Bronchial epithelial cell (primary cell): ENCODE data around the gene FGFR3. TPM values are rescaled to one million over a fixed set of nuclear protein-coding genes. Genes with fewer than 3 reads are reported as not detected.

Source experiments
- DNase-seq: peaks from one replicate; pipeline ENCODE4 v3.0.0-alpha.2; 2010; ENCODE audit warnings: low read depth
- FAIRE-seq: peaks from 2 replicates; lab custom pipeline; 2011; peaks lifted over from hg19 to GRCh38; lab: Jason Lieb, UNC
- H3K27me3 ChIP-seq: 2 replicates; pipeline ENCODE4 v1.5.1; 2011; ENCODE audit warnings: low read length; ENCODE audit not compliant: control insufficient read depth, insufficient read depth
- H3K36me3 ChIP-seq: 2 replicates; pipeline ENCODE4 v1.5.1; 2011; ENCODE audit warnings: low read length; ENCODE audit not compliant: control insufficient read depth, insufficient read depth
- H3K4me3 ChIP-seq: 2 replicates; pipeline ENCODE4 v1.5.1; 2011; ENCODE audit warnings: mild to moderate bottlenecking, low read depth, low read length, control low read depth
- CTCF ChIP-seq: IDR thresholded peaks from 2 replicates; pipeline ENCODE4 v1.5.1; 2011; ENCODE audit warnings: mild to moderate bottlenecking, moderate library complexity, low read length, control low read depth, inconsistent platforms; ENCODE audit not compliant: insufficient read depth, severe bottlenecking
- total RNA-seq: library from RNA; depleted of rRNA; stranded (reverse); fragments of >200 nt; gene quantifications from 2 replicates; pipeline ENCODE4 v1.2.1, GENCODE V29; 2014

The FGFR3 gene
- total RNA-seq, 1 donor from 2014 or later = 29.0 TPM

- no peaks in the 10 kb centered on the region for H3K36me3 ChIP-seq
- no peak for FAIRE-seq
- no peak for DNase-seq
- H3K4me3 ChIP-seq = no peak overlapping the region
- TF ChIP-seq CTCF = no peak
- no peaks in the 10 kb centered on the region for H3K27me3 ChIP-seq
Measured at GRCh38 chr4:1772853-1773538, 20.1 kb upstream of the FGFR3 start.

GRCh38 chr4:1773754-1774153 is 19.3 kb upstream of the FGFR3 start:
- Histone ChIP-seq H3K36me3 (no peaks in the 10 kb centered on the region), H3K27me3 (no peaks in the 10 kb centered on the region), H3K4me3 (no peak overlapping the region)
- TF ChIP-seq CTCF = no peak
- no peak for FAIRE-seq
- no peak for DNase-seq

- Histone ChIP-seq H3K4me3 (no peak overlapping the region), H3K27me3 (no peaks in the 10 kb centered on the region), H3K36me3 (no peaks in the 10 kb centered on the region)
- peak; percentile 58 for DNase-seq
- no peak for TF ChIP-seq CTCF
- FAIRE-seq = peak; percentile 94
Measured at GRCh38 chr4:1775731-1776500, 17.2 kb upstream of the FGFR3 start.

GRCh38 chr4:1776521-1777161 is 16.5 kb upstream of the FGFR3 start:
- H3K27me3 ChIP-seq = no peaks in the 10 kb centered on the region
- H3K4me3 ChIP-seq = no peak overlapping the region
- DNase-seq (no peak), FAIRE-seq (no peak)
- TF ChIP-seq CTCF = no peak
- H3K36me3 ChIP-seq = no peaks in the 10 kb centered on the region

- Histone ChIP-seq H3K4me3 (no peak overlapping the region), H3K27me3 (no peaks in the 10 kb centered on the region), H3K36me3 (no peaks in the 10 kb centered on the region)
- FAIRE-seq (no peak), DNase-seq (peak; percentile 49)
- peak; percentile 12 for TF ChIP-seq CTCF
Measured at GRCh38 chr4:1777822-1778641, 15.1 kb upstream of the FGFR3 start.
